Activated T-cell treated with anti-CD3 and anti-CD28 coated beads for 24 hours (primary cell): ENCODE measurements around the gene RNPEPL1.
"Not testable (repeated sequence)": the region's sequence is repeated elsewhere in the genome, so short reads cannot be mapped to it uniquely, and the experiment has no call there.

ENCODE experiments used
- DNase-seq: peaks from one replicate; pipeline ENCODE4 v3.0.0-alpha.2; 2020; ENCODE audit warnings: low read depth

The RNPEPL1 gene

DNA sequence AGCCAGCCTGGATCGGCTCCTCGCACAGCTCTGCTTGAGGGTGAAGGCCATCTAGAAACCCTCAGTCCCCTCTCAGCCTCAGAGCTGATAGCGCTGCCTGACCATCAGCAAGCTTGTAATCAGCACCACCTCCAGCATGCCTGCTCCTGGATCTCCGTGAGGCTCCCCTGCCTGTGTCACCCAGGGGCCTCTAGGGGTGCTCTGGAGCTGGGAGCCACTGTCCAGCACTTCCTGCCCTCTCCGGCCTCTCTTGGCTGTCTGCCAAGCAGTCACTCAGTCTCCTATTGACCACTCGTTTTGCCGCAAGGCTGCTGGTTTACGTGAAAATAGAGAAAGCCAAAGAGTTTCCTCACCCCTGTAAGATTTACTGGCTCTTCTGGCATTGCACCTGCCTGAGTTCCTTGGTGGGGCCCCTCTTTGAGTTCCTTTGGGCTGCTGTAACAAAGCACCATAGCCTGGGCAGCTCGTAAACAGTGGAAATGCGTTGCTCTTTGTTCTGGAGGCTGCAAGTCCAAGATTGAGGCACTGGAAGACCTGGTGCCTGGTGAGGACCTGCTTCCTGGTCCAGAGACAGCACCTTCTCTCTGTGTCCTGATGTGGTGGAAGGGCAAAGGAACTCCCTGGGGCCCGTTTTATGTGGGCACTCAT lies 36.1 kb downstream of the RNPEPL1 start:
- DNase-seq, result no peak

- DNase-seq, result no peak
Observed at GRCh38 chr2:240604939-240605716, 36.8 kb downstream of the RNPEPL1 start.

GRCh38 chr2:240605867-240606743 lies 37.8 kb downstream of the RNPEPL1 start:
- no peak for DNase-seq

GRCh38 chr2:240611601-240612210 lies 43.4 kb downstream of the RNPEPL1 start:
- DNase-seq, result no peak

- no peak for DNase-seq
Observed at GRCh38 chr2:240613781-240614180, 45.5 kb downstream of the RNPEPL1 start.

DNA sequence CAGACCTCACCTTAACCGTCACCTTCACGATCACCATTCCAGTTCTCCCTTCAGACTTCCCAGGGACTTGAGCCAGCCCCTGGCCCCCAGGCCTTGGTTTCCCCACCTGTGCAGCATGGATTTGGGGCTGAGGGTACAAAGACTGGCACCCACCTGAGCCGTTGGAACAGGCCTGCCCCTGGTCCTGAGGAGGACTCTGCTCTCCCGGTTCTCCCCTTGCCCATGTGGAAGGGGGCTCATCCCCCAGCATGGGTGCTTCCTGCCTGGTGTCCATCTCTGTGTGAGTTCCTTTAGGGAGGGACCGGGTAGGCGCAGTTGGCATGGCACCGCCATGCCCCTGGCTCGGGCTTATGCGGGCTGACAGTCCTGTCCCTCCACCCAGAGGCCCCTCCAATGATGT lies 46.1 kb downstream of the RNPEPL1 start:
- no peak for DNase-seq

GRCh38 chr2:240615396-240615795 lies 47.1 kb downstream of the RNPEPL1 start:
- no peak for DNase-seq

DNA sequence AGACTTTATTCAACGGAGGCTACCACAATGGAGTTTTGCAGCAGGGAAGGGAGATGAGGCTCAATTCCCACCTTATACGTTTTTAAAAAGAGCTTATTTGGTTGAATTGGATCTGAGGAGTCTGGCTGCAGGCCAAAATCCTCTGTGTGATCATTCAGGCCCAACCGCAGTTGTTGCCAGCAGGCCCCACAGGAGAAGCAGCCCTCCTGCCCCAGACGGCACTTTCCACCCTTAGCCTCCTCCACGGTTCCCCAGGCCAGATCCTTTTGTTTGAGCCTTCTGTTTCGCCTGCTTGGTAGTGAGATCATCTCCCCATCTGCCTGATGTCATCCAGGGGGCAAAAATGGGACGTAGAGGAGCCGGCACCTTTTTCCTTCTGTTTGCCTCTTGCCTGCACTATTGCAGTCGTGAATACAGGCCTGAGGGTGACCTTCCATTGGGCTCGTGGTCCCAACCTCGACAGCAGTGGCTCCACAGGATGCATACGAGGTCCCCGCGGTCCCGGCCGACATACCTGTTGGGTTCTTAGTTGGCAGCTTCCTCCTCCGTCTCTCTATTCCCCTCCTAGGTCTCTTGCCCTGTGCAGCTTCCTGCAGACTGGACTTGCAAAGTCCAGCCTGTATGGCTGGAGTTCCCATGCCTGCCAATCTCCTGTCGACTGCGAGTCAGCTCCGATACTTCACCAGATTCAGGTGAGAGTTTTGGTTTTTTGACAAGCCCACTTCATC lies 47.7 kb downstream of the RNPEPL1 start:
- DNase-seq, result no peak

DNA sequence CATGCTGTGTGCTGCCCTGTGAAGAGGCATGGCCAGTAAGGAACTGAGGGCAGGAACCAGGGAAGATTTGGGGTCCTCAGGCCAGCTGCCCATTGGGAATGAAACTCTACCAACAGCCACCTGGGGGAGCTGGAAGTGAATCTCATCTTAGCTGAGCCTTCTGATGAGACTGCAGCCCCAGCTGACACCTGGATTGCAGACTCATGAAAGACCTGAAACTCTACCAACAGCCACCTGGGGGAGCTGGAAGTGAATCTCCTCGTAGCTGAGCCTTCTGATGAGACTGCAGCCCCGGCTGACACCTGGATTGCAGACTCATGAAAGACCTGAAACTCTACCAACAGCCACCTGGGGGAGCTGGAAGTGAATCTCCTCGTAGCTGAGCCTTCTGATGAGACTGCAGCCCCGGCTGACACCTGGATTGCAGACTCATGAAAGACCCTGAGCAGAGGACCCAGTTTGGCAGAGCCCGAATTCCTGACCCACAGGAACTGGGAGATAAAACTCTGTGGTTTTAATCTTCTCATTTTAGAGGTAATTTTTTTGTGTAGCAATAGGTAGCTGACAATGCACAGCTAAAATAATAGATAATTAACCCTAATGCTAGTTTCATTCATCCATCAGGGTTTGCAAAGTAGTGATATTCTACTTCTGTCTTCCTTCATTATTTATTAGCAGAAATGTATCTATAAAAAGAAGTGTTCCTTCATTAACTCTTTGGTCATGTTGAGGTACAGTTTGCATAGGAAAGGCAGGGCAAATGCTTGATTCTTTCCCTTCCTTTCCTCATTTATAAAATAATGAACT lies 48.8 kb downstream of the RNPEPL1 start:
- not testable (repeated sequence) for DNase-seq

- DNase-seq, result no peak
Observed at GRCh38 chr2:240618776-240619175, 50.5 kb downstream of the RNPEPL1 start.

DNA sequence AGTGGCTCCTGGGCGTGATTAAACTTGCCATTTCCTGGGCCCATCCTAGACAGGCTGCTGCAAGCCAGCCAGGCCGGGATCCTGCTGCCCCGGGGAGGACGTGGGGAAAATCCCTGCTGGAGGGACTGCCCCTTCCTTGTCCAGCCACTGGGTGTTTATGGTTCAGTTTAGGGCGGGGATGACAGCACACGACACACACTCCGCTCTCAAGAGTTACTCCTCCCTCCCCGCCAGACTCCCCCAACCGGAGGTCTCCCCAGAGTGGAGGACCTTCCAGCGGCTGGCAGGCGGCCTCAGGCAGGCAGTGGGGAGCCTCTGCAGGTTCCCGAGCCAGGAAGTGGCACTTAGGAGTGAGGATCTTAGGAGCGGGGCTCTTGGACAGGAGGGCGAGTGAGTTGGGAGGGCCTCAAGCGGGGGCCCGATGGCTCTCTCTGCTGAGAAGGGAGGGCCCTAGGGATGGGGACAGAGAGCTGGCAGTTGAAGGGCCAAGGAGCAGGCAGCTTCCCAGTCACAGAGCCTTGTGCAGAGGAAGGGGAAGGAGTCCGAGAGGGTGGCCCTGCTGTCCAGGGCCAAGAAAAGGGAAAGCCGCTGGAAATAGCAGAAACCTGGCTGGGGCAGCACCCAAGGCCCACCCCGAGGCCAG lies 51.3 kb downstream of the RNPEPL1 start:
- DNase-seq, result no peak

DNA sequence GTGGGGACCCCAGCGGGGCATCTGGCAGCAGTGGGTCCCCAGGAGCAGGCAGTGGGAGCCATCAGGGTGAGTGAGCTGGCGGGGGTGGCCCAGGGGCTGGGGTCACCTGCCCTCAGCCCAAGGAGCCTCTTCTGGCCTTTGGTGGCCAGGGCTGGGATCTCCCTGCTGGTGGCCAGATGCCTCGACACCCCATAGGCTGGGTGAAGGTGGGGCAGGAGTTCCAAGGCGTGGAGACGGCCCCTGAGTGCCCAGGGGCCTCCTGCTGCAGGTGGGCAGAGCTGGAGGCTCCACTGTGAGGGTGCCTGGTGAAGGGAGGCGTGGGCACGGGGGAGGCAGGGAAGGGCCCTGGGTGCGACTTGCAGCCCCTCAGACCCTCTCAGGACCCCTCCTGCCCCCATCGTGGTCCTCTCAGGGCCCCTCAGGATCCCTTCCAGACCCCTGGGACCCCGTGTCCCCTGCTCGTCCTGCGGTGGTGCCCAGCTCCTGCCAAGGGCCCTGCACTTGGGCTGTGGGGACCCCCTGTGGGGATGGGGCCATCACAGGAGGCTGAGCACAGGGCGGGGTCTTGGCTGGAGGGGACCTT lies 52.0 kb downstream of the RNPEPL1 start:
- DNase-seq, result no peak

DNA sequence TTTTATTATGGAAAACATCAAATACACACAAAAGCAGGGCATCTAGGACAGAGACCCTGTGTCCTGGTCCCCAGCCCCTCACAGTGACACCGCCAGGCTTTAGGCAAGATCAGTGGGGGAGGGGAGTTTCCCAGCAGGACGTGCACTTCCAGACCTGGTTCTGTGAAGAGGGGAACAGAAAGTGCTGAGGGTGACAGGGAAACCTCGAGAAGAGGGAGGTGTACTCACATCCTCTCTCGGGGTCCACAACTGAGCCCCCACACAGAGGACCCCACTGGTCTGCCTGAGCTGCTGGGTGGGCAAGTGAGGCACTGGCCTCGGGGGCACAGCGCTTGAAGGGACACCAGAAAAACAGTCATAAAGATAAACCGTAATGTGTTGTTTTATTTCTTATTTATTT lies 52.6 kb downstream of the RNPEPL1 start:
- no peak for DNase-seq

DNA sequence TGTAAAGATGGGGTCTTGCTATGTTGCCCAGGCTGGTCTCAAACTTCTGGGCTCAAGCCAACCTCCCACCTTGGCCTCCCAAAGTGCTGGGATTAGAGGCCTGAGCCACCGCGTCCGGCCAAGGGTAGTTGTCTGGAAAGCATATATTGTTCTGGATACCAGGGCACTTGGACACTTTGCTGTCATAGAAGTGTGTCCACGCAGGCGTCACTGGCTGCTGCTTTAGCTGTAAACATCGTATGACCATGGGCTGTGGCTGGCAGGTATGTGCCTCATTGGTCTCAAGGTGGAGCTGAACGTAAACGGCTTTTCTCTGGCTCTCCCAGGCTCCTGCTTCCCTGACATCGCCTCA lies 53.8 kb downstream of the RNPEPL1 start:
- DNase-seq, result no peak

GRCh38 chr2:240622531-240623235 lies 54.4 kb downstream of the RNPEPL1 start:
- no peak for DNase-seq

GRCh38 chr2:240623531-240624010 lies 55.3 kb downstream of the RNPEPL1 start:
- DNase-seq, result no peak

- no peak for DNase-seq
Observed at GRCh38 chr2:240624011-240624949, 56.0 kb downstream of the RNPEPL1 start.
